Esophagus squamous epithelium (tissue), 4 donors: ENCODE results near the gene GNAI2.

Experiments used
- CTCF ChIP-seq, 6 experiments: fragments of 450-650 bp in 4 of 6; fragments of 200-600 bp in 2 of 6; sonication (generic) in 2 of 6; IDR thresholded peaks; one replicate each; pipeline ENCODE4 v1.5.1; 2016 to 2019; ENCODE audit warnings: antibody characterized with exemption in 6 of 6, mild to moderate bottlenecking in 4 of 6, moderate library complexity in 4 of 6
- POLR2A ChIP-seq, 4 donors: fragments of 450-650 bp; IDR thresholded peaks; one replicate each; pipeline ENCODE4 v1.6.1; 2017; ENCODE audit warnings: antibody characterized with exemption in 4 of 4, mild to moderate bottlenecking in 4 of 4, moderate library complexity in 3 of 4

- peak in 5 of 6 experiments; percentile 64 to 85 (median 82) for TF ChIP-seq CTCF (IDR thresholded peaks at IDR 0.05)
- no peak for TF ChIP-seq POLR2A (IDR thresholded peaks at IDR 0.05)
These were observed 46.7 kb upstream of the GNAI2 start for GRCh38 chr3:50189274-50189673.
